SK-N-SH treated with all-trans-retinoic acid at 6 μM for 48 hours (cell line): ENCODE measurements around the gene SEMA4B.

Experiments used
- ATAC-seq: fragments of 200-7000 bp; cut with Tn5 transposase; 3 replicates; pipeline ENCODE4 v1.9.1; 2020; ENCODE audit warnings: mild to moderate bottlenecking, moderate library complexity
- ARNTL ChIP-seq: fragments of 450-650 bp; formaldehyde crosslinking; IDR thresholded peaks from 2 replicates; pipeline ENCODE4 v1.5.0; 2020; ENCODE audit warnings: low read depth, mild to moderate bottlenecking, moderate library complexity, borderline replicate concordance
- BACH2 ChIP-seq: fragments of 250-450 bp; sonication (Bioruptor Pico); IDR thresholded peaks from 2 replicates; pipeline ENCODE4 v1.9.0; 2021; ENCODE audit warnings: mild to moderate bottlenecking, borderline replicate concordance
- CSDC2 ChIP-seq: fragments of 250-450 bp; sonication (Bioruptor Pico); IDR thresholded peaks from 2 replicates; pipeline ENCODE4 v1.5.0; 2020; ENCODE audit warnings: mild to moderate bottlenecking, moderate library complexity
- ESRRG ChIP-seq: fragments of 250-450 bp; sonication (Bioruptor Pico); IDR thresholded peaks from 2 replicates; pipeline ENCODE4 v1.6.1; 2021; ENCODE audit warnings: mild to moderate bottlenecking
- GLIS3 ChIP-seq: fragments of 250-450 bp; sonication (Bioruptor Pico); IDR thresholded peaks from 2 replicates; pipeline ENCODE4 v1.5.0; 2020; ENCODE audit warnings: mild to moderate bottlenecking, moderate library complexity
- OSR1 ChIP-seq: fragments of 250-450 bp; sonication (Bioruptor Pico); IDR thresholded peaks from 2 replicates; pipeline ENCODE4 v1.8.0; 2022; ENCODE audit warnings: moderate library complexity, mild to moderate bottlenecking, inconsistent platforms
- PPARA ChIP-seq: fragments of 250-450 bp; sonication (Bioruptor Pico); IDR thresholded peaks from 2 replicates; pipeline ENCODE4 v1.5.0; 2020; ENCODE audit warnings: mild to moderate bottlenecking, borderline replicate concordance
- RARB ChIP-seq: fragments of 250-450 bp; sonication (Bioruptor Pico); IDR thresholded peaks from 2 replicates; pipeline ENCODE4 v1.8.0; 2021; ENCODE audit warnings: mild to moderate bottlenecking, moderate library complexity
- SNAI2 ChIP-seq: fragments of 250-450 bp; sonication (Bioruptor Pico); IDR thresholded peaks from 2 replicates; pipeline ENCODE4 v1.5.0; 2020; ENCODE audit warnings: mild to moderate bottlenecking, moderate library complexity
- TCF4 ChIP-seq: fragments of 250-450 bp; sonication (Bioruptor Pico); IDR thresholded peaks from 2 replicates; pipeline ENCODE4 v1.8.0; 2021; ENCODE audit warnings: mild to moderate bottlenecking, moderate library complexity, borderline replicate concordance
- TOX ChIP-seq: fragments of 250-450 bp; sonication (Bioruptor Pico); IDR thresholded peaks from 2 replicates; pipeline ENCODE4 v1.8.0; 2021; ENCODE audit warnings: mild to moderate bottlenecking, moderate library complexity, borderline replicate concordance
- ZC3H10 ChIP-seq: fragments of 250-450 bp; sonication (Bioruptor Pico); IDR thresholded peaks from 2 replicates; pipeline ENCODE4 v1.5.1; 2021; ENCODE audit warnings: mild to moderate bottlenecking, moderate library complexity
- ZFP3 ChIP-seq: fragments of 250-450 bp; sonication (Bioruptor Pico); IDR thresholded peaks from 2 replicates; pipeline ENCODE4 v1.5.0; 2020; ENCODE audit warnings: mild to moderate bottlenecking, moderate library complexity
- ZFP30 ChIP-seq: fragments of 450-650 bp; formaldehyde crosslinking; IDR thresholded peaks from 2 replicates; pipeline ENCODE4 v1.5.0; 2022; ENCODE audit warnings: mild to moderate bottlenecking, moderate library complexity
- ZNF565 ChIP-seq: fragments of 450-650 bp; formaldehyde crosslinking; conservative IDR thresholded peaks from 2 replicates; pipeline ENCODE4 v1.5.0; 2020; ENCODE audit warnings: low read depth, mild to moderate bottlenecking, moderate library complexity
- ZNF70 ChIP-seq: fragments of 450-650 bp; formaldehyde crosslinking; IDR thresholded peaks from 2 replicates; pipeline ENCODE4 v1.5.0; 2020; ENCODE audit warnings: mild to moderate bottlenecking, moderate library complexity
- TF ChIP-seq, protein P1 (sequence below): fragments of 250-450 bp; sonication (Bioruptor Pico); IDR thresholded peaks from 2 replicates; pipeline ENCODE4 v1.8.0; 2021; ENCODE audit warnings: low read depth, mild to moderate bottlenecking, moderate library complexity, borderline replicate concordance
- TF ChIP-seq, protein P2 (sequence below): fragments of 250-450 bp; sonication (Bioruptor Pico); IDR thresholded peaks from 2 replicates; pipeline ENCODE4 v1.5.1; 2020; ENCODE audit warnings: low read depth, mild to moderate bottlenecking, moderate library complexity
- TF ChIP-seq, protein P3 (sequence below): fragments of 250-450 bp; sonication (Bioruptor Pico); IDR thresholded peaks from 2 replicates; pipeline ENCODE4 v1.8.0; 2020; ENCODE audit warnings: mild to moderate bottlenecking, moderate library complexity, borderline replicate concordance
- TF ChIP-seq, protein P4 (sequence below): fragments of 250-450 bp; sonication (Bioruptor Pico); IDR thresholded peaks from 2 replicates; pipeline ENCODE4 v1.5.0; 2020; ENCODE audit warnings: mild to moderate bottlenecking, moderate library complexity

The SEMA4B gene

DNA sequence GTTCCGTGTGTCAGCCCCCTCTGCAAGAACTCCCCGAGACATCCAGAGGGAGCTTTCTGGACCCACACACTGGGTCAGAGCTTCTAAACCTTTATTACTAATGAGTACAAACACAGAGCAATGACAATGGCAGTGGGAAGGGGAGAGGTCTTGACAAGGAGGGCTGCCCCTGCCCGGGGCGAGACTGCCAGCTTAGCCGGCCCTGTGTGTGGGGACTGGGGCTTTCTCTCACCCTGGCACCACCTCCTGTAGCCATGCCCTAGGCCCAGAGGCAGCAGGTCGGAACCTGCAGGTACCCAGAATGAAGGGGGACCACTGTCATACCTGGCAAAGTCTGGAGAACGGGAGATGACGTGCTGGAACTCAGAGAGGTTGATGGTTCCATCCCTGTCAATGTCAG, 29.5 kb downstream of the SEMA4B start:
- TF ChIP-seq, protein P1, sequence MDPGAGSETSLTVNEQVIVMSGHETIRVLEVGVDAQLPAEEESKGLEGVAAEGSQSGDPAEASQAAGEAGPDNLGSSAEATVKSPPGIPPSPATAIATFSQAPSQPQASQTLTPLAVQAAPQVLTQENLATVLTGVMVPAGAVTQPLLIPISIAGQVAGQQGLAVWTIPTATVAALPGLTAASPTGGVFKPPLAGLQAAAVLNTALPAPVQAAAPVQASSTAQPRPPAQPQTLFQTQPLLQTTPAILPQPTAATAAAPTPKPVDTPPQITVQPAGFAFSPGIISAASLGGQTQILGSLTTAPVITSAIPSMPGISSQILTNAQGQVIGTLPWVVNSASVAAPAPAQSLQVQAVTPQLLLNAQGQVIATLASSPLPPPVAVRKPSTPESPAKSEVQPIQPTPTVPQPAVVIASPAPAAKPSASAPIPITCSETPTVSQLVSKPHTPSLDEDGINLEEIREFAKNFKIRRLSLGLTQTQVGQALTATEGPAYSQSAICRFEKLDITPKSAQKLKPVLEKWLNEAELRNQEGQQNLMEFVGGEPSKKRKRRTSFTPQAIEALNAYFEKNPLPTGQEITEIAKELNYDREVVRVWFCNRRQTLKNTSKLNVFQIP (CRISPR knock-in tag) = no peak
- no peak for TF ChIP-seq ARNTL
- no peak for TF ChIP-seq GLIS3 (CRISPR knock-in tag)
- TF ChIP-seq ZNF565 (CRISPR knock-in tag) = no peak
- no peak for TF ChIP-seq BACH2 (CRISPR knock-in tag)
- no peak for TF ChIP-seq ZFP3 (CRISPR knock-in tag)
- no peak for ATAC-seq

DNA sequence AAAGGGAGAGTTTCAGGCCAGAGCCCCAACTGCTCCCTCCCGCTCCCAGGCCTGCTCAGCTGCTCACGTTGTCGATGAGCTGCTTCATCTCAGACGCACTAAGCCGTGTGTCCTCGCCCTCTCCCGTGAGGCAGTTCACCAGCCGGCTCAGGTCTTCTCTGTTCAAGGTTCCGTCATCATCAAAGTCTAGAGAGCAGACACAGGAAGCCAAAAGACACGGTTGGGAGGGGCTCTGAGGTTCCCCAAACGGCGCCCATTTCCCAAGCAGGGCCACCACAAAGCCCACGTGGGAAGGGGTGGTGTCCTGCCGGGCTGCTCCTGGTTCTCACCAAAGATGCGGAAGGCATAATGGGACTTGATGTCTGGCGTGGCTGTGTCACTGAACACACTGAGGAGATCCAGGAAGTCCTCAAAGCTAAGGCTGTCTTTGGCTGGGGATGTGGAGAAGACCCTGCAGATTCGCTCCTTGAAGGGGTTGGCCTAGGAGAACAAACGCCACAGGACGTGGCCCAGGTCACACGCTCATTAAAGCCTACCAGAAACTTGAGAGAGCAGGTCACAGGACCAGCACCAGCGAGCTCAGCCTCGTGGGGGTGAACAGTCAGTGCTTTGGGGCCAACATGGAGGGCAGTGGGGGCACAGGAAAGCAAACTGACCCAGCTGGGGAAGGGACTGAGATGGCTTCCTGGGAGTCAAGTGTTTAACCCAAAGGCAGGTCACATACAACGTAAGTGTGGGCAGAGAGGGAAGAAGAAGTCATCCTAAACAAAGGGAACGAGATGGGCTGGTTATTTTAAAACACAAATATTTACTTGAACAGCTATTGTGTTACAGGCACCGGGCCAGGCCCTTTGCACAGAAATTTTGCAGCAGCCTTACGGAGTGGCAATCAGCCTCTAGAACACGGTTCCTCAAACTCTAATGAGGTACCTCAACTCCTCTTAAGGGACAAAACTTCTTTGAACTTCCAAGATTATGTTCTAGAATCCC, 30.2 kb downstream of the SEMA4B start:
- ATAC-seq = no peak

DNA sequence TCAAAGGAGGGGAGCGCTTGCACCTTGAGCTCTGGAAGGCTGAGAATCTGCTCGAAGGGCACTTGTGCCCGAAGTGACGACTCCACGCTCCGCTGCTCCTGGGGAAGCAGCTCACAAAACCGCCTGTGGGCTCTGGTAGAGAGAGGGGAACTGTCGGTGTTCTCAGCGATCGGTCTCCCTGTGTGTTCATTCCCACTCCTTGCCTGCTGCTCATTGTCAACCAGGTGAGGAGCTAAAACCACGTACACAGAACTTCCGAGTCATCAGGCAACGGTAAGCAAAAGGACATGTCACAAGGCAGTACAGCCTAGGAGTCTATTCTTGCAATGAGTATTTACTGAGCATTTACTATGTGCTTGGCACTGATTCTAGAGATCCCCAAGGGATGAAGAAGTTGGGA, 31.1 kb downstream of the SEMA4B start:
- ATAC-seq = no peak
- TF ChIP-seq ZFP3 (CRISPR knock-in tag) (no peak), ESRRG (CRISPR knock-in tag) (no peak), ZNF70 (0 out of 2 replicates have a peak, but pooled peaks have one; percentile 54)

More for the DNA sequence above, 30.2 kb downstream of the SEMA4B start:
- TF ChIP-seq ARNTL (no peak), SNAI2 (CRISPR knock-in tag) (no peak), ZC3H10 (CRISPR knock-in tag) (no peak), ZFP30 (CRISPR knock-in tag) (no peak), ZNF70 (no peak), RARB (CRISPR knock-in tag) (no peak), ZFP3 (CRISPR knock-in tag) (no peak), OSR1 (no peak), PPARA (CRISPR knock-in tag) (no peak), BACH2 (CRISPR knock-in tag) (no peak), TOX (CRISPR knock-in tag) (no peak), TCF4 (CRISPR knock-in tag) (no peak), CSDC2 (CRISPR knock-in tag) (no peak)
- TF ChIP-seq, protein P2, sequence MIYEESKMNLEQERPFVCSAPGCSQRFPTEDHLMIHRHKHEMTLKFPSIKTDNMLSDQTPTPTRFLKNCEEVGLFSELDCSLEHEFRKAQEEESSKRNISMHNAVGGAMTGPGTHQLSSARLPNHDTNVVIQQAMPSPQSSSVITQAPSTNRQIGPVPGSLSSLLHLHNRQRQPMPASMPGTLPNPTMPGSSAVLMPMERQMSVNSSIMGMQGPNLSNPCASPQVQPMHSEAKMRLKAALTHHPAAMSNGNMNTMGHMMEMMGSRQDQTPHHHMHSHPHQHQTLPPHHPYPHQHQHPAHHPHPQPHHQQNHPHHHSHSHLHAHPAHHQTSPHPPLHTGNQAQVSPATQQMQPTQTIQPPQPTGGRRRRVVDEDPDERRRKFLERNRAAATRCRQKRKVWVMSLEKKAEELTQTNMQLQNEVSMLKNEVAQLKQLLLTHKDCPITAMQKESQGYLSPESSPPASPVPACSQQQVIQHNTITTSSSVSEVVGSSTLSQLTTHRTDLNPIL (CRISPR knock-in tag) = no peak
- TF ChIP-seq, protein P1 (CRISPR knock-in tag) = no peak
- TF ChIP-seq, protein P3, sequence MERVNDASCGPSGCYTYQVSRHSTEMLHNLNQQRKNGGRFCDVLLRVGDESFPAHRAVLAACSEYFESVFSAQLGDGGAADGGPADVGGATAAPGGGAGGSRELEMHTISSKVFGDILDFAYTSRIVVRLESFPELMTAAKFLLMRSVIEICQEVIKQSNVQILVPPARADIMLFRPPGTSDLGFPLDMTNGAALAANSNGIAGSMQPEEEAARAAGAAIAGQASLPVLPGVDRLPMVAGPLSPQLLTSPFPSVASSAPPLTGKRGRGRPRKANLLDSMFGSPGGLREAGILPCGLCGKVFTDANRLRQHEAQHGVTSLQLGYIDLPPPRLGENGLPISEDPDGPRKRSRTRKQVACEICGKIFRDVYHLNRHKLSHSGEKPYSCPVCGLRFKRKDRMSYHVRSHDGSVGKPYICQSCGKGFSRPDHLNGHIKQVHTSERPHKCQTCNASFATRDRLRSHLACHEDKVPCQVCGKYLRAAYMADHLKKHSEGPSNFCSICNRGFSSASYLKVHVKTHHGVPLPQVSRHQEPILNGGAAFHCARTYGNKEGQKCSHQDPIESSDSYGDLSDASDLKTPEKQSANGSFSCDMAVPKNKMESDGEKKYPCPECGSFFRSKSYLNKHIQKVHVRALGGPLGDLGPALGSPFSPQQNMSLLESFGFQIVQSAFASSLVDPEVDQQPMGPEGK = no peak
- TF ChIP-seq, protein P4, sequence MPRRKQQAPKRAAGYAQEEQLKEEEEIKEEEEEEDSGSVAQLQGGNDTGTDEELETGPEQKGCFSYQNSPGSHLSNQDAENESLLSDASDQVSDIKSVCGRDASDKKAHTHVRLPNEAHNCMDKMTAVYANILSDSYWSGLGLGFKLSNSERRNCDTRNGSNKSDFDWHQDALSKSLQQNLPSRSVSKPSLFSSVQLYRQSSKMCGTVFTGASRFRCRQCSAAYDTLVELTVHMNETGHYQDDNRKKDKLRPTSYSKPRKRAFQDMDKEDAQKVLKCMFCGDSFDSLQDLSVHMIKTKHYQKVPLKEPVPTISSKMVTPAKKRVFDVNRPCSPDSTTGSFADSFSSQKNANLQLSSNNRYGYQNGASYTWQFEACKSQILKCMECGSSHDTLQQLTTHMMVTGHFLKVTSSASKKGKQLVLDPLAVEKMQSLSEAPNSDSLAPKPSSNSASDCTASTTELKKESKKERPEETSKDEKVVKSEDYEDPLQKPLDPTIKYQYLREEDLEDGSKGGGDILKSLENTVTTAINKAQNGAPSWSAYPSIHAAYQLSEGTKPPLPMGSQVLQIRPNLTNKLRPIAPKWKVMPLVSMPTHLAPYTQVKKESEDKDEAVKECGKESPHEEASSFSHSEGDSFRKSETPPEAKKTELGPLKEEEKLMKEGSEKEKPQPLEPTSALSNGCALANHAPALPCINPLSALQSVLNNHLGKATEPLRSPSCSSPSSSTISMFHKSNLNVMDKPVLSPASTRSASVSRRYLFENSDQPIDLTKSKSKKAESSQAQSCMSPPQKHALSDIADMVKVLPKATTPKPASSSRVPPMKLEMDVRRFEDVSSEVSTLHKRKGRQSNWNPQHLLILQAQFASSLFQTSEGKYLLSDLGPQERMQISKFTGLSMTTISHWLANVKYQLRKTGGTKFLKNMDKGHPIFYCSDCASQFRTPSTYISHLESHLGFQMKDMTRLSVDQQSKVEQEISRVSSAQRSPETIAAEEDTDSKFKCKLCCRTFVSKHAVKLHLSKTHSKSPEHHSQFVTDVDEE (CRISPR knock-in tag) = no peak
- TF ChIP-seq, all 23 proteins: peak for 0
